GM12891 (cell line): ENCODE measurements around the gene AADACL3.

Experiments used
- POLR2A ChIP-seq: IDR thresholded peaks from 2 replicates; pipeline ENCODE4 v1.6.1; 2011; ENCODE audit warnings: low read depth, low read length, control low read depth
- POLR2AphosphoS5 ChIP-seq: IDR thresholded peaks from 2 replicates; pipeline ENCODE4 v1.6.1; 2011; ENCODE audit warnings: low read depth, low read length, control low read depth
- SPI1 ChIP-seq: IDR thresholded peaks from 2 replicates; pipeline ENCODE4 v1.6.1; 2011; ENCODE audit warnings: low read depth, low read length, control low read depth

- no peak for TF ChIP-seq POLR2A
- no peak for TF ChIP-seq SPI1
- TF ChIP-seq POLR2AphosphoS5 = no peak
Measured at GRCh38 chr1:12714710-12715475, 1.0 kb upstream of the AADACL3 start.
